Lung (tissue), 12 donors: ENCODE data around the gene VAT1. TPM values are rescaled to one million over a fixed set of nuclear protein-coding genes. Genes with fewer than 3 reads are reported as not detected.

Experiments used
- ATAC-seq: fragments of 200-7000 bp; cut with Tn5 transposase; one replicate; pipeline ENCODE4 v1.9.1; 2020; ENCODE audit warnings: moderate number of reproducible peaks; ENCODE audit not compliant: insufficient read depth, low FRiP score
- DNase-seq, 3 donors: peaks; one replicate each; pipeline ENCODE4 v3.0.0-alpha.2; 2013 to 2017
- H3K27ac ChIP-seq, 2 donors: one replicate each; pipeline ENCODE4 v1.5.1; 2013; ENCODE audit warnings: mild to moderate bottlenecking in 2 of 2, moderate library complexity in 2 of 2, control low read depth in 1 of 2, inconsistent platforms in 1 of 2, low read depth in 1 of 2, low read length in 1 of 2
- H3K27me3 ChIP-seq, 3 donors: one replicate each; pipeline ENCODE4 v1.5.1; 2013; ENCODE audit warnings: low read length in 2 of 3; ENCODE audit not compliant: control insufficient read depth in 3 of 3, insufficient read depth in 3 of 3
- H3K36me3 ChIP-seq, 4 donors: one replicate each; pipeline ENCODE4 v1.5.1; 2013; ENCODE audit warnings: low read length in 4 of 4, mild to moderate bottlenecking in 1 of 4, moderate library complexity in 1 of 4; ENCODE audit not compliant: control insufficient read depth in 4 of 4, insufficient read depth in 4 of 4
- H3K4me1 ChIP-seq, 5 donors: one replicate each; pipeline ENCODE4 v1.5.1; 2013; ENCODE audit warnings: low read length in 5 of 5, mild to moderate bottlenecking in 2 of 5, moderate library complexity in 1 of 5; ENCODE audit not compliant: control insufficient read depth in 5 of 5, insufficient read depth in 5 of 5
- H3K4me3 ChIP-seq: one replicate; pipeline ENCODE4 v1.5.1; 2013; ENCODE audit warnings: mild to moderate bottlenecking, control low read depth, moderate library complexity
- H3K9ac ChIP-seq, 2 donors: one replicate each; pipeline ENCODE4 v1.5.1; 2013; ENCODE audit warnings: low read length in 2 of 2, control low read depth in 1 of 2; ENCODE audit not compliant: insufficient read depth in 1 of 2
- H3K9me3 ChIP-seq, 4 donors: one replicate each; pipeline ENCODE4 v1.5.1; 2013; ENCODE audit warnings: low read length in 3 of 4, mild to moderate bottlenecking in 1 of 4, moderate library complexity in 1 of 4; ENCODE audit not compliant: control insufficient read depth in 4 of 4, insufficient read depth in 3 of 4
- WGBS, 2 donors: extraction: QIAGEN DNeasy Blood & Tissue Kit; methylation state at CpG; one replicate each; pipeline ENCODE4 v1.1.7; 2013; 5-methylcytosine and 5-hydroxymethylcytosine counted together
- polyA plus RNA-seq, 2 donors: library from polyadenylated mRNA; stranded (reverse); fragments of 200-250 nt; gene quantifications; one replicate each; pipeline ENCODE4 v1.2.1, GENCODE V29; 2013
- total RNA-seq, 2 donors: library from RNA; depleted of rRNA in 1 of 2; stranded (reverse); fragments of >200 nt in 1 of 2; gene quantifications; one replicate each; pipeline ENCODE4 v1.2.1, GENCODE V29; 2014 to 2021
- TF ChIP-seq, protein P1 (sequence below): IDR thresholded peaks from 2 replicates; pipeline ENCODE4 v1.5.1; 2012; ENCODE audit warnings: mild to moderate bottlenecking; ENCODE audit errors: control extremely low read depth, extremely low read depth
- donor health status: control.
- donor health status: control.
- donor health status: Bipolar disorder and iron deficiency.
- donor health status: healthy.
- donor health status: DM: yes; HTN: yes; CAD: no.

VAT1 gene
- total and polyA plus RNA-seq, 4 donors = 62.3 to 255 (median 121) TPM

DNA sequence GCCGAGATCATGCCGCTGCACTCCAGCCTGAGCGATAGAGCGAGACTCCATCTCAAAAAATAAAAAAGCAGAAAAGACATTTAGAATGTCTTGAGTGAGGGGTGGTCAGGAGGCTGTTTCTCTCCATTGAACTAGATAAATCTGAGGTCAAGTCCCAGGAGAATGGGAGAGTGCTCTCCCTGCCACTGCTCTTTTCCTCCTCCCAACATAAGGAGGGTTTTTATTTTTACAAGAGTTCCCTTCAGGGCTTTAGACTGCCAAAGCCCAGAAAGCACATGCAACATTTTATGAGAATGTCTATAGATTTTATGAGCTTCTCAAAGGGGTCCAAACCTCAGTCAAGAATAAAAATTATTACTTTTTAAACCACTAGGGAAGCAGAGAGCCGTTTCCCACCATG is 4.4 kb upstream of the VAT1 start:
- peaks cover 0 to 9% (median 2%) of the 10 kb centered on the region in 5 donors for H3K4me1 ChIP-seq
- no peak for ATAC-seq
- DNase-seq = no peak
- no peaks in the 10 kb centered on the region for H3K36me3 ChIP-seq
- H3K4me3 ChIP-seq = no peak overlapping the region
- no peak overlapping the region for H3K27ac ChIP-seq
- no peak overlapping the region for H3K9ac ChIP-seq
- TF ChIP-seq, protein P1, sequence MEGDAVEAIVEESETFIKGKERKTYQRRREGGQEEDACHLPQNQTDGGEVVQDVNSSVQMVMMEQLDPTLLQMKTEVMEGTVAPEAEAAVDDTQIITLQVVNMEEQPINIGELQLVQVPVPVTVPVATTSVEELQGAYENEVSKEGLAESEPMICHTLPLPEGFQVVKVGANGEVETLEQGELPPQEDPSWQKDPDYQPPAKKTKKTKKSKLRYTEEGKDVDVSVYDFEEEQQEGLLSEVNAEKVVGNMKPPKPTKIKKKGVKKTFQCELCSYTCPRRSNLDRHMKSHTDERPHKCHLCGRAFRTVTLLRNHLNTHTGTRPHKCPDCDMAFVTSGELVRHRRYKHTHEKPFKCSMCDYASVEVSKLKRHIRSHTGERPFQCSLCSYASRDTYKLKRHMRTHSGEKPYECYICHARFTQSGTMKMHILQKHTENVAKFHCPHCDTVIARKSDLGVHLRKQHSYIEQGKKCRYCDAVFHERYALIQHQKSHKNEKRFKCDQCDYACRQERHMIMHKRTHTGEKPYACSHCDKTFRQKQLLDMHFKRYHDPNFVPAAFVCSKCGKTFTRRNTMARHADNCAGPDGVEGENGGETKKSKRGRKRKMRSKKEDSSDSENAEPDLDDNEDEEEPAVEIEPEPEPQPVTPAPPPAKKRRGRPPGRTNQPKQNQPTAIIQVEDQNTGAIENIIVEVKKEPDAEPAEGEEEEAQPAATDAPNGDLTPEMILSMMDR = no peak
- H3K9me3 ChIP-seq = no peaks in the 10 kb centered on the region
- no peaks in the 10 kb centered on the region for H3K27me3 ChIP-seq
- 79 to 85% methylated on average over 5 of the region's 5 CpGs for WGBS, 2 donors

- DNase-seq (no peak), ATAC-seq (no peak)
- TF ChIP-seq, protein P1 = no peak
- H3K27me3 ChIP-seq = no peaks in the 10 kb centered on the region
- no peaks in the 10 kb centered on the region for H3K9me3 ChIP-seq
- no peak overlapping the region for H3K4me3 ChIP-seq
- no peak overlapping the region for H3K9ac ChIP-seq
- H3K4me1 ChIP-seq = peaks cover 0 to 12% (median 3%) of the 10 kb centered on the region in 5 donors
- no peak overlapping the region for H3K27ac ChIP-seq
- 72 to 76% methylated on average over 15 of the region's 16 CpGs for WGBS, 2 donors
- no peaks in the 10 kb centered on the region for H3K36me3 ChIP-seq
These were observed 3.8 kb upstream of the VAT1 start for GRCh38 chr17:43025766-43026537.

- Histone ChIP-seq H3K27ac (no peak overlapping the region), H3K9me3 (no peaks in the 10 kb centered on the region), H3K9ac (no peak overlapping the region), H3K27me3 (no peaks in the 10 kb centered on the region), H3K4me3 (no peak overlapping the region), H3K4me1 (peaks cover 0 to 14% (median 4%) of the 10 kb centered on the region in 5 donors), H3K36me3 (no peaks in the 10 kb centered on the region)
- peak in 1 of 3 donors; percentile 6 for DNase-seq
- no peak for ATAC-seq
- TF ChIP-seq, protein P1 = no peak
- 7 to 8% methylated on average over 21 to 27 of the region's 27 CpGs for WGBS, 2 donors
These were observed 3.1 kb upstream of the VAT1 start for GRCh38 chr17:43025290-43025657.
